HFFc6 (cell line): ENCODE measurements around the gene EEFSEC. TPM values are rescaled to one million over a fixed set of nuclear protein-coding genes. Genes with fewer than 3 reads are reported as not detected.

ENCODE experiments used
- DNase-seq: peaks from one replicate; pipeline ENCODE4 v3.0.0-alpha.2; 2018
- H3K27ac Mint-ChIP-seq: 2 replicates; pipeline ENCODE4 v1.8.0; 2020; ENCODE audit warnings: mild to moderate bottlenecking, mixed read lengths
- H3K27me3 Mint-ChIP-seq: 2 replicates; pipeline ENCODE4 v1.8.0; 2021; ENCODE audit warnings: mild to moderate bottlenecking, moderate library complexity, mixed read lengths; ENCODE audit not compliant: insufficient read depth
- H3K36me3 Mint-ChIP-seq: 2 replicates; pipeline ENCODE4 v1.8.0; 2021; ENCODE audit warnings: low read depth, mixed read lengths
- H3K4me1 Mint-ChIP-seq: 2 replicates; pipeline ENCODE4 v1.8.0; 2020; ENCODE audit warnings: low read depth, mixed read lengths
- H3K4me3 Mint-ChIP-seq: 2 replicates; pipeline ENCODE4 v1.8.0; 2020; ENCODE audit warnings: mild to moderate bottlenecking, moderate library complexity, mixed read lengths
- H3K9me3 Mint-ChIP-seq: 2 replicates; pipeline ENCODE4 v1.8.0; 2020; ENCODE audit warnings: mild to moderate bottlenecking, mixed read lengths
- total RNA-seq, 6 experiments: library from RNA; stranded (reverse); fragmentation: NEBNext Ultra II Directional; extraction: Animal tissue kit (Norgen Biotek cat#: 25700); gene quantifications; 2 replicates in 1 of 6; 3 replicates in 5 of 6; pipeline ENCODE4 v1.2.3, GENCODE V29; 2021
- TF ChIP-seq, protein P1 (sequence below): fragments of 200-600 bp; sonication (generic); IDR thresholded peaks from 2 replicates; pipeline ENCODE4 v1.5.0; 2021; ENCODE audit warnings: antibody characterized with exemption, mild to moderate bottlenecking

The EEFSEC gene
- total RNA-seq, 6 experiments from 2014 or later: 8.2 to 11.6 (median 11.0) TPM

DNA sequence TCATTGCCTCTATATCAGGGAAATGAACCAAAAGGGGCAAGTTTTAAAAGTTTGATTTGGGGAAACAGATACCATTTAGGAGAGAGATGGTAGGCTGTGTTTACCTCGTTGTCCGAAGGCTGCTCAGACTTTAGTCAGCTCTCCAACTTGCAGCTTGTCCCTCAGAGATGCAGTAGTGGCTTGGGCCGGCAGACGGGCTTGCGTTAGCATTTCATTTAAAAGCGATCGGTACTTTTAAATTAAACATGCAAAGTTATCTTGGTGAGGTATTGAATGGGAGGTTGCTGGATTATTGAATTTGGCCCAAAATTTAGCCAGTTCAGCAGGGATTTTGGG, 26.2 kb downstream of the EEFSEC start:
- Mint-ChIP-seq H3K27ac (no peak overlapping the region), H3K36me3 (no peaks in the 10 kb centered on the region), H3K4me3 (no peak overlapping the region)

DNA sequence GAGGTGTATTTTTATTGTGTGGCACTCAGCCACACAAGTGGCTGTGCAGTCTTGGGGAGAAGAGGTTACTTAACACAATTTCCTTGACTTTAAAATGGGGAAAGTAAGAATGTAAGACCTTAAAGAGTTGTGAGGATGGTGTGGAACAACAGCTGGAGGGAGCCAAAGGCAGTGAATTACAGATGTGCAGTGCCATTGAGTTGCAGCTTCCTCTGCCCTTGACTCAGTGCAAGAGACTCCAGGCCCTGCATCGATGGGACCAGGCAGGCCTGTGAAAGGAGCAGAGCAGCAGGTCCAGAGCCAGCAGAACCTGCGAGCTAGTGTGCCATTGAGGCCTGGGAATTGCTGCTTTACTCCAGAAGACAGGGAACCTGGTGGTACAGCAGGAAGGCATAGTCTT, 27.2 kb downstream of the EEFSEC start:
- no peak for DNase-seq
- Mint-ChIP-seq H3K27ac (no peak overlapping the region), H3K9me3 (no peaks in the 10 kb centered on the region), H3K4me1 (peaks cover 12% of the 10 kb centered on the region; the same call in 1 of the 2 replicates), H3K27me3 (no peaks in the 10 kb centered on the region), H3K36me3 (no peaks in the 10 kb centered on the region), H3K4me3 (no peak overlapping the region)
- TF ChIP-seq, protein P1, sequence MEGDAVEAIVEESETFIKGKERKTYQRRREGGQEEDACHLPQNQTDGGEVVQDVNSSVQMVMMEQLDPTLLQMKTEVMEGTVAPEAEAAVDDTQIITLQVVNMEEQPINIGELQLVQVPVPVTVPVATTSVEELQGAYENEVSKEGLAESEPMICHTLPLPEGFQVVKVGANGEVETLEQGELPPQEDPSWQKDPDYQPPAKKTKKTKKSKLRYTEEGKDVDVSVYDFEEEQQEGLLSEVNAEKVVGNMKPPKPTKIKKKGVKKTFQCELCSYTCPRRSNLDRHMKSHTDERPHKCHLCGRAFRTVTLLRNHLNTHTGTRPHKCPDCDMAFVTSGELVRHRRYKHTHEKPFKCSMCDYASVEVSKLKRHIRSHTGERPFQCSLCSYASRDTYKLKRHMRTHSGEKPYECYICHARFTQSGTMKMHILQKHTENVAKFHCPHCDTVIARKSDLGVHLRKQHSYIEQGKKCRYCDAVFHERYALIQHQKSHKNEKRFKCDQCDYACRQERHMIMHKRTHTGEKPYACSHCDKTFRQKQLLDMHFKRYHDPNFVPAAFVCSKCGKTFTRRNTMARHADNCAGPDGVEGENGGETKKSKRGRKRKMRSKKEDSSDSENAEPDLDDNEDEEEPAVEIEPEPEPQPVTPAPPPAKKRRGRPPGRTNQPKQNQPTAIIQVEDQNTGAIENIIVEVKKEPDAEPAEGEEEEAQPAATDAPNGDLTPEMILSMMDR: no peak

More for the DNA sequence above, 26.2 kb downstream of the EEFSEC start:
- TF ChIP-seq, protein P1: no peak
- H3K9me3 Mint-ChIP-seq: no peaks in the 10 kb centered on the region
- H3K27me3 Mint-ChIP-seq: no peaks in the 10 kb centered on the region
- no peak for DNase-seq
- peaks cover 12% of the 10 kb centered on the region; the same call in 1 of the 2 replicates for H3K4me1 Mint-ChIP-seq

DNA sequence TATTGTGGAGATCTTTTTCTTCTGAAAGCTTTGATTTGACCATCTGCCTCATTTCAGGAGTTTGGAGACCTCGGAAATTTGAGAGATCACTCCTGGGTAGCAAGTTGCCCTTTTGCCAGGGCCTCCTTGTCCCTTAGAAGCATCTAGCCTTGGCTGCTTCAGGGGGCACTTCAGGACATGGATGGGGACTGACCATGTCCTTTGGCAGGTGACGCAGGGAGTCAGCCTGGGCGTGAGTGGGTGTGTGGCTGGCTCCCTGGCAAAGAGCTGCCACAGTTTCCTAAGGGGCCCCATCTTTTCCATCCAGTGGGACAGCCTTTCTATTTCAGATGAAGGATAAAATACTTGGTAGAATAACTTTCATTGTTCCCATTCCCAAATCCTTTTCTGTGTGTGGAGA, 27.6 kb downstream of the EEFSEC start:
- H3K9me3 Mint-ChIP-seq: no peaks in the 10 kb centered on the region
- no peak overlapping the region for H3K27ac Mint-ChIP-seq

DNA sequence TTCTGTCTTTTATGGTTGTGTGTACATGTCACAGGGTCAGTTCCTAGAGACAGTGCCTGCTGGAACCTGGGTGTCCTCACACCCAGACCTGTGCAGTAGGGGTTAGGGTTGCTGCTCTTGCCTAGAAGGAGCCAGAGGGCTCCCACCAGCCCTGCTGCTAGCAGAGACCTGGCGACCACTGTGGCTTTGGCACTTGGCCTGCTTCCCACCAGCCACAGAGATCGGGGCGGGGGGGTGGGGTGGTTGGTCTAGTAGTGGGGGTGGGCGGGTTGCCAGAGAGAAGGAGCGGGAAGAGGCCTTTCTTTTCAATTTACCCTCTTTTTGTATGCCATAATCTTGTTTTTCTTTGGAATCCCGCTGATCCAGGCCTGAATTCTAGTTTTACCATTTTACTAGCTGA, 29.4 kb downstream of the EEFSEC start:
- no peak overlapping the region for H3K27ac Mint-ChIP-seq
- H3K9me3 Mint-ChIP-seq: no peaks in the 10 kb centered on the region
- TF ChIP-seq, protein P1: no peak
- peaks cover 14% of the 10 kb centered on the region for H3K4me1 Mint-ChIP-seq
- no peak overlapping the region for H3K4me3 Mint-ChIP-seq
- no peak for DNase-seq
- no peaks in the 10 kb centered on the region for H3K27me3 Mint-ChIP-seq
- no peaks in the 10 kb centered on the region for H3K36me3 Mint-ChIP-seq

More for the DNA sequence above, 27.6 kb downstream of the EEFSEC start:
- H3K36me3 Mint-ChIP-seq: no peaks in the 10 kb centered on the region
- DNase-seq: no peak
- H3K4me1 Mint-ChIP-seq: peaks cover 12% of the 10 kb centered on the region; the same call in 1 of the 2 replicates
- H3K4me3 Mint-ChIP-seq: no peak overlapping the region
- TF ChIP-seq, protein P1: no peak
- H3K27me3 Mint-ChIP-seq: no peaks in the 10 kb centered on the region

DNA sequence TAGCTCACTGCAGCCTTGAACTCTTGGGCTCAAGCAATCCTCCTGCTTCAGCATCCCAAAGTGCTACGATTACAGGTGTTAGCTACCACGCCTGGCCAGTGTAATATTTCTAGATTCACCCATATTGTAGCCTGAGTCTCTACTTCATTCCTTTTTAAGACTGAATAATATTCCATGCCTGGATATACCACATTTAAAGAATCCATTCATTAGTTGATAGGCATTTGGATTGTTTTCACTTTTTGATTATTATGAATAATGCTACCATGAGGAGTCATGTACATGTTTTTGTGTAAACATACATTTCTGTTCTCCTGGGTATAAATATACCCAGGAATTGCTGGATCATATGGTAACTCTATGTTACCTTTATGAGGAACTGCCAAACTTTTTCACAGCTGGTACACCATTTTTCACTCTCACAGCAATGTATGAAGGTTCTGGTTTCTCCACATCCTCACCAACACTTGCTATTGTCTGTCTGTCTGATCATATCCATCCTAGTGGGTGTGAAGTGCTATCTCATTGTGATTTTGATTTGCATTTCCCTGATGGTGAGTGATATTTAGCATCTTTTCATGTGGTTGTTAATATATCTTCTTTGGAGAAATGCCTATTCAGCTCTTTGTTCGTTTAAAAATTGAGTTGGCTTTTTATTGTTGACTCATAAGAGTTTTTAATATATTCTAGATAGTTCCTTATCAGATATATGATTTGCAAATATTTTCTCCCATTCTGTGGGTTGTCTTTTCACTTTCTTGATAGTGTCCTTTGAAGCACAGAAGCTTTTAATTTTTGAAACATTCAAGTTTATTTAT, 32.6 kb downstream of the EEFSEC start:
- DNase-seq: no peak
- H3K27me3 Mint-ChIP-seq: no peaks in the 10 kb centered on the region; the same call in 1 of the 2 replicates
- peaks cover 29% of the 10 kb centered on the region for H3K4me1 Mint-ChIP-seq
- H3K9me3 Mint-ChIP-seq: no peaks in the 10 kb centered on the region
- H3K36me3 Mint-ChIP-seq: no peaks in the 10 kb centered on the region
- TF ChIP-seq, protein P1: no peak
- no peak overlapping the region for H3K4me3 Mint-ChIP-seq
- H3K27ac Mint-ChIP-seq: no peak overlapping the region
